Right ventricle myocardium superior (tissue), 1 donor: Measurements from ENCODE around the gene PNP. TPM values are rescaled to one million over a fixed set of nuclear protein-coding genes. Genes with fewer than 3 reads are reported as not detected.
"Not testable (repeated sequence)": the region's sequence is repeated elsewhere in the genome, so short reads cannot be mapped to it uniquely, and the experiment has no call there.

Source experiments
- ATAC-seq: fragments of 200-7000 bp; cut with Tn5 transposase; one replicate; pipeline ENCODE4 v1.9.1; 2020; ENCODE audit warnings: mild to moderate bottlenecking; ENCODE audit not compliant: poor library complexity
- DNase-seq: peaks from one replicate; pipeline ENCODE4 v3.0.0-alpha.2; 2020
- intact Hi-C: fragments of 100-400 bp; cut with DNase I; formaldehyde crosslinking; loops from one replicate; pipeline ENCODE4 v1.11.2; 2022
- total RNA-seq: library from RNA; stranded (reverse); fragmentation: NEBNext Ultra II Directional; extraction: Animal tissue kit (Norgen Biotek cat#: 25700); gene quantifications from one replicate; pipeline ENCODE4 v1.2.1, GENCODE V29; 2021
- donor health status: DM: no; HTN: yes; CAD: no; lungs with severe emphysema.

The PNP gene
- total RNA-seq, 1 donor from 2014 or later = 6.2 TPM

GRCh38 chr14:20485900-20486299 lies 16.7 kb downstream of the PNP start:
- DNase-seq (no peak), ATAC-seq (no peak)
- intact Hi-C loops = no loop called here

DNA sequence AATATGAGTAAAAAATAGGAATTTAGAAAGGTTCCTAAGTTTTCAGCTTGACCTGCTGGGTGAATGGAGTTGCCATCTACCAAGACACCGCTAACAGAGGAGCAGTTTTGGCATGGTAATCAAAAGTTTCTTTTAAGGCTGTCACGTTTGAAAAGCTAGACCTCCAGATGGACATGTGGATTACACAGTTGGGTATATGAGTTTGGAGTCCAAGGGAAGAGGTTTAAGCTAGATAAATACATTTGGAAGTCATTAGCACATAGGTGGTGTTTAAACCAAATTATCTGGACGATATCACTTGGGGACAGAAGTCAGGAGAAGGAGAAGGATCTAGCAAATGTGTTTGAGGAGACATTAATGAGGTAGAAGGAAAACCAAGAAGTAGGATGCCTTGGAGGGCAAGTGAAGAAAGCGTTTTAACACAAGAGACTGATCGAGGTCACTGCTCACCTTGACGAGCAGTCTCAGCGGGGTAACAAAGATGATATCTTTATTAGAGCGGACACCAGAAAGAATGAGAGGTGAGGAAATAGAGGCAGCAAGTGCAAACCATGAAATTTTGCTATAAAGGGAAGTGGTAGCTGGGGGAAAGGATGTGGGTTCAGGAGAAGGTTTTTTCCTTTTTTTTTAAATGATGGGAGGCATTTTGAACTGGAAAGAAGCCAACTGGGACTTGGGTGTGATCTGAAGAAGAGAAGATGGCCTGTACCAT lies 17.6 kb downstream of the PNP start:
- intact Hi-C loops = no loop called here
- no peak for DNase-seq
- ATAC-seq = no peak

GRCh38 chr14:20487396-20487725 lies 18.2 kb downstream of the PNP start:
- intact Hi-C loops = no loop called here
- ATAC-seq (no peak), DNase-seq (no peak)

DNA sequence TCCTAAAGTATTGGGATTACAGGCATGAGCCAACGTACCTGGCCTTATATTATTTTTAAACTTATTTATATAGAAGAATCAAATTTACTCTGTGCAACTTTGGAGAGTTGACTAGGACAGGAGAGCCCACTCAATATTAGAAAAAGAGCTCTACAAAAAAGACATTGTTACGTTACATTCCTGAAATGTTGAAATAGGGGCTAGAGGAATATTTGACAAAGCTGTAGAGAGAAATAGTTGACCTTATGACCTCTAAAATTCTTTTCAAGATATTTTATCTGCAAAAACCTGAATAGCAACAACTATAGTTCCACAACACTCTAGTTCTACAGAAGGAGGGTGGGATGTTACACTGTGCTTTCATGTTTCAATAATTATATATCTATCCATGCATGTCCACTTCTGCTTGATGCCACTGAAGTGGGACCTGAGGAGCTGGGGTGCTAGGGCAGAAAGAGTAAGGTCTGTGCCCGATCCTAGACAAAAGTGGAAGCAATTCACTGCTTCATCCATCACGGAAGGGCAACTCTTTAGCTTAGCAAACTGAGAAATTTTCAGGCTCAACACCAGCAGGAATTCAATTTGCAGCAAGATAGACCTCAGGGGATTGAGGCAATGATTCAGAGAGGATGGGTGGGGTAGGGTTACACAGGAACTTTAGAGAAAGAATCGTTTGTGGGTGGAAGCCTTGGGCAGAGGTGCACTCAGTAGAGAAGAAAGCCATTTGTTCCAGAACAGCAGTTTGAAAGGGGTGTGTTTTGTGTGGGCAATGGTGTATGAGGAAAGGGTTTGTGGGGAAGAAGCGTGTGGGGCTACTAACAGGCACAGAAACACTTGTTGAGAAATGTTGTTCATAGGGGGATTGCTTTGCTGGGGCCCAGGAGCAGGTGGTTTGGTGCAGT lies 20.1 kb downstream of the PNP start:
- DNase-seq (no peak), ATAC-seq (peak; percentile 12)
- intact Hi-C loops = no loop called here

- intact Hi-C loops = no loop called here
- DNase-seq = no peak
- ATAC-seq = no peak
Observed at GRCh38 chr14:20490563-20490962, 21.4 kb downstream of the PNP start.

DNA sequence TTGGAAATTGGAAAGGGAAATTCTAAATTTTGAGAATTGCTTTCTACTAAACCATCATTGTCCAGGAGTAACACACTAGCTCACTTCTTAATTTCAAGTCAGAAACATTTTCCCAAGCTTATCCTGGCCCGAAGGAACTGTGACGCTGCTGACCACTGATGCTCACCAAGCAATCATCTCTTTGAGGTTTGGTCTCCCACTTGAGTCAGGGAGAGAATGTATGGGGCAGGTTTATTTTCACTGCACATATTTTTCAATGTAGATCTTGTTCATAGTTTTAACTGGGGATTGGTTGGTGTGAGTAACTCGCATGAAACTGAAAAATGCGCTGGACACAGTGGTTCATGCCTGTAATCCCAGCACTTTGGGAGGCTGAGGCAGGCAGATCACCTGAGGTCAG lies 23.3 kb downstream of the PNP start:
- intact Hi-C loops = no loop called here

GRCh38 chr14:20493634-20494033 lies 24.4 kb downstream of the PNP start:
- no peak for DNase-seq
- intact Hi-C loops = no loop called here
- ATAC-seq = peak; percentile 63

More for the DNA sequence above, 23.3 kb downstream of the PNP start:
- ATAC-seq = no peak
- no peak for DNase-seq

- DNase-seq = no peak
- intact Hi-C loops = no loop called here
- ATAC-seq = no peak
Observed at GRCh38 chr14:20494935-20495766, 25.9 kb downstream of the PNP start.

DNA sequence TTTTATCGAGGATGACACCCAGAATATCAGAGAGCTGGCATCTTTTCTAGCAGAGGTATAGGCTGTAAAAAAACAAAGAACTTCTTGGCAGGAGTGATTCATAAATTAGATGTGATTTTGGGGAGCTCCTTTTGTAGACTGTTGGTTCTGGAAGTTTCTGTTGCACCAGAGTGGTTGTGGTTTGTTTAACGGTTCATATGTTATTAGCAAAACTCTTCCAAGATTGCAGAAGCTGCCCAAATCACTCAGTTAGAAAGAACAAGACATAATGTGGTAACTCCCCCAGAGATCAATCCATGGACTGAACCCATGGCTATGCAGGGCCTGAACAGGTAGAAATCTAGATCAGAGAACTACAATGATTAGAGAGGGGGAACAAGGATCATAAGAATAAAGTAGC lies 29.4 kb downstream of the PNP start:
- intact Hi-C loops = no loop called here
- ATAC-seq (no peak), DNase-seq (no peak)

DNA sequence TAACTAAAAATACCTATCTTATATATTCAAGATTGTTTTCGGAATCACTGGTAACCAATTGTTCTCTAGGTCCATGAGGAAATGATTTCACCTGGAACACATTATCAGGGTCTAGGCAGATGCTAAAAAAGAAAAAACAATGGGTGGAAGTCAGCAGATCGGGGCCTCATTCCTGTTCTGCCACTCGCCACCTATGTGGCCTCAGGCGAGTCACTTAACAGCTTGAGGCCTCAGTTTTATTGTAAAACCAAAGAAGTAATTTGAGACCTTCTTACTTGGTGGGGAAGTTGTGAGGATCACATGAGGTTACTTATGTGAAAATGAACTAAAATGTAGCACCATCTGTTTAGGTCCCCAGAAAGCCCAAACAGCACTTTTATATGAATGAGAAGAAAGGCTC lies 29.9 kb downstream of the PNP start:
- intact Hi-C loops = no loop called here
- DNase-seq = no peak
- no peak for ATAC-seq

DNA sequence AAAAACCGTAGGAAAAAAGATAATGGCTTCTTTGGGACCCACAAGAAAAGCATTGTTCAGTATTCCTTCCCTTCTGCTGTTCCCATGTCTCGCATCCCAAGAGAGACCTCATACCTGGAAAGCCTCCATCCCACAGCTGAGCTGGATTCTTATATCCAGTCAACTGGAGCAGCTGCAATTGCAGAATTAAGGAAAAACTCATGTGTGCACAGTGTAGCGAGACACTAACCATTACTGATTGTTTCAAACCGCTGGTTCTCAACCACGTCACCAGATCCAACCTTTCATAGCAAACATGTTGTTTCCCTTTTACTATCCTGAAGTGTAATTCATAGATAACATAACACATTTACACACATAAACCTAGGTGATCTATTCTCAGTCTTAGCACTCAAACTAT lies 30.7 kb downstream of the PNP start:
- DNase-seq = no peak
- intact Hi-C loops = no loop called here
- ATAC-seq = no peak

- ATAC-seq = no peak
Observed at GRCh38 chr14:20501346-20501745, 32.1 kb downstream of the PNP start.

DNA sequence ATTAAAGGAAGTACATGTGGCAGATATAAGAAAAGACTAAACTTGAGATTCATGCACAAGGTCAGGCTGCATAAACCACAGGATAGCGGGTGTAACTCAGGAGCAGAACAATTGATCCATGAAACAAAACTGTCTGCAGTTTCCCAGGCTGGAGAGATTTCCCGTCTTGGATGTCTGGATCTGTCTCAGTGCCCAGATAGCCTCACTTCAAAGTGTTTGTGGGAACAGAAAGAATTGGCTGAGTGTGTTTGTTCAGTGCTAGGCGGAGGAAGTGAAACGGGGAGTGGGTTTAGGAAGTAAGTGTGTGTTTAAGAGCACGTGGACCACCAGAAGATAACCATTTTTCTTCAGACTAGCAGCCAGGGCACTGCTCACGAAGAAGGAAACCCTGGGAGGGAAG lies 34.7 kb downstream of the PNP start:
- intact Hi-C loops = no loop called here
- peak; percentile 18 for ATAC-seq
- no peak for DNase-seq

More at GRCh38 chr14:20501346-20501745, 32.1 kb downstream of the PNP start:
- DNase-seq = no peak
- intact Hi-C loops = no loop called here

DNA sequence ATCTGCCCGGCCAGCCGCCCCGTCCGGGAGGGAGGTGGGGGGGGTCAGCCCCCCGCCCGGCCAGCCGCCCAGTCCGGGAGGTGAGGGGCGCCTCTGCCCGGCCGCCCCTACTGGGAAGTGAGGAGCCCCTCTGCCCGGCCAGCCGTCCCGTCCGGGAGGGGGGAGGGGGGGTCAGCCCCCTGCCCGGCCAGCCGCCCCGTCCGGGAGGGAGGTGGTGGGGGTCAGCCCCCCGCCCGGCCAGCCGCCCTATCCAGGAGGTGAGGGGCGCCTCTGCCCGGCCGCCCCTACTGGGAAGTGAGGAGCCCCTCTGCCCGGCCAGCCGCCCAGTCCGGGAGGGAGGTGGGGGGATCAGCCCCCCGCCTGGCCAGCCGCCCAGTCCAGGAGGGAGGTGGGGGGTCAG lies 37.1 kb downstream of the PNP start:
- DNase-seq, intact Hi-C loops, ATAC-seq: not testable (repeated sequence)

DNA sequence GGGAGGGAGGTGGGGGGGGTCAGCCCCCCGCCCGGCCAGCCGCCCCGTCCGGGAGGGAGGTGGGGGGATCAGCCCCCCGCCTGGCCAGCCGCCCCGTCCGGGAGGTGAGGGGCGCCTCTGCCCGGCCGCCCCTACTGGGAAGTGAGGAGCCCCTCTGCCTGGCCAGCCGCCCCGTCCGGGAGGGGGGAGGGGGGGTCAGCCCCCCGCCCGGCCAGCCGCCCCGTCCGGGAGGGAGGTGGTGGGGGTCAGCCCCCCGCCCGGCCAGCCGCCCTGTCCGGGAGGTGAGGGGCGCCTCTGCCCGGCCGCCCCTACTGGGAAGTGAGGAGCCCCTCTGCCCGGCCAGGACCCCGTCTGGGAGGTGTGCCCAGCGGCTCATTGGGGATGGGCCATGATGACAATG lies 37.5 kb downstream of the PNP start:
- ATAC-seq, DNase-seq: not testable (repeated sequence)

DNA sequence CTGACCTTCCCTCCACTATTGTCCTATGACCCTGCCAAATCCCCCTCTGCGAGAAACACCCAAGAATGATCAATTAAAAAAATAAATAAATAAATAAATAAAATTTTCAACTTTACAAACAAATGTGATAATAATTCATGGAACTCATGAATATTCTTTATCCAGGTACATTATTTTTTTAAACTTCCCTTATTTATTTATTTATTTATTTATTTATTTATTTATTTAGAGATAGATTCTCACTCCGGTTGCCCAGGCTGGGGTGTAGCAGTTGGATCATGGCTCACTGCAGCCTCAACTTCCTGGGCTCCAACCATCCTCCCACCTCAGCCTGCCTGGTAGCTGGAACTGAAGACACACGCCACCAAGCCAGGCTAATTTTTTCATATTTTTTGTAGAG lies 38.3 kb downstream of the PNP start:
- DNase-seq, intact Hi-C loops, ATAC-seq: not testable (repeated sequence)

More for the DNA sequence above, 37.5 kb downstream of the PNP start:
- intact Hi-C loops = not testable (repeated sequence)

DNA sequence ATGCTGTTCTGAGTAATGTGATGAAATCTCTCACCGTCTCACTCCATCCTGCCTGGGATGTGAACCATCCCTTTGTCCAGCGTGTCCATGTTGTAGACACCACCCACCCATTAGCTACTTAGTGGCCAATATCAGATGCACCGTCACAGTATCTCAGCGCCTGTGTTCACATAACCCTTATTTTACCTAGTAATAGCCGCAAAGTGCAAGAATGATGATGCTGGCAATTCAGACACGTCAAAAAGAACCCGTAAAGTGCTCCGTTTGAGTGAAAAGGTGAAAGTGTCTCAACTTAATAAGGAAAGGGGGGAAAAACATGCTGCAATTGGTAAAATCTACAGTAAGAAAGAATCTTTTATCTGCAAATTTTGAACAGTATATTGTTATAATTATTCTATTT lies 39.2 kb downstream of the PNP start:
- intact Hi-C loops = no loop called here

GRCh38 chr14:20512177-20512905 lies 43.1 kb downstream of the PNP start:
- intact Hi-C loops = no loop called here
- DNase-seq = no peak
- no peak for ATAC-seq

More for the DNA sequence above, 39.2 kb downstream of the PNP start:
- ATAC-seq (no peak), DNase-seq (no peak)

DNA sequence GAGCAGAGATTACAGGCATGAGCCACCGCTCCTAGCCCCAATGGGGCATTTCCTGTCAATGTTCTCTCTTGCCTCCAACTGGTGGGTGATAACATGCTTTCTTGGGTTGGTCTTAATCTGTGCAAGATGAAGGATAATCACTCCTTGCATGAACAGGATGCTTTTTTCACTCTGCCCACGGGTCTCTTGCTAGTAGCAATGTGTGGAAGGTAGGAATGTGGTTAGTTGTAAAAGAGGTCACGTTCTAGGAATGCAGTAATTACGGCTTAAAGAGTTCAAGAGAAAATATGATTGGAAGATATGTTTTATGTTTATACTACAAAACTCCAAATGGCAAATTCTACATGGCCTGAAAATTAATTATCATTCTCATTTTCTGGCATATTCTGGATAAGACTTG lies 46.6 kb downstream of the PNP start:
- intact Hi-C loops = no loop called here
- ATAC-seq (no peak), DNase-seq (no peak)
